K562 (cell line): ENCODE results near the gene MBD6. TPM values are rescaled to one million over a fixed set of nuclear protein-coding genes. Genes with fewer than 3 reads are reported as not detected.

Experiments
- ATAC-seq: fragments of 200-7000 bp; cut with Tn5 transposase; 3 replicates; pipeline ENCODE4 v1.9.1; 2020; ENCODE audit warnings: moderate library complexity
- BruUV-seq: library from RNA; stranded (reverse); fragments of 400-500 nt; replicated peaks from 2 replicates; lab custom pipeline; 2021; lab: Mats Ljungman, UMichigan
- CTCF ChIA-PET: fragments of 300-600 bp; formaldehyde crosslinking; extraction: SDS; loops from one replicate; lab custom pipeline; 2021; ENCODE audit warnings: low intra/inter-chr PET ratio; lab: Yijun Ruan, JAX
- POLR2A ChIA-PET: fragments of 300-600, 350-650 bp; sonication (Branson Sonifier 250); formaldehyde crosslinking; extraction: SDS; loops from one replicate; lab custom pipeline; 2021; ENCODE audit warnings: antibody characterized with exemption, inconsistent platforms; lab: Yijun Ruan, JAX
- DNase-seq, 4 experiments: peaks; one replicate each; pipeline versions ENCODE4 v3.0.0 to v3.0.0-alpha.2; 2011 to 2018; ENCODE audit warnings: low spot score in 3 of 4, mixed read lengths in 3 of 4; ENCODE audit errors: extremely low read depth in 1 of 4
- FAIRE-seq: peaks from 2 replicates; lab custom pipeline; 2011; peaks lifted over from hg19 to GRCh38; lab: Jason Lieb, UNC
- H2AFZ ChIP-seq: 2 replicates; pipeline ENCODE4 v1.6.0; 2011; ENCODE audit warnings: low read depth, low read length, control low read depth, inconsistent platforms
- H3K27ac ChIP-seq: fragments of 200-600 bp; 3 replicates; pipeline ENCODE4 v1.8.0; 2011; ENCODE audit warnings: low read depth, mild to moderate bottlenecking, control low read depth, inconsistent platforms, low read length, moderate library complexity, mixed read lengths; ENCODE audit errors: extremely low read depth
- H3K27me3 ChIP-seq, 2 experiments: fragments of 300-600 bp in 1 of 2; 2 replicates in 1 of 2; 3 replicates in 1 of 2; pipeline versions ENCODE4 v1.6.0 to v1.8.0; 2011; ENCODE audit warnings: inconsistent platforms in 2 of 2, low read length in 2 of 2, mild to moderate bottlenecking in 1 of 2, mixed read lengths in 1 of 2, moderate library complexity in 1 of 2; ENCODE audit not compliant: control insufficient read depth in 2 of 2, insufficient read depth in 2 of 2
- H3K36me3 ChIP-seq: fragments of 300-600 bp; 3 replicates; pipeline ENCODE4 v1.8.0; 2011; ENCODE audit warnings: mild to moderate bottlenecking, low read length, inconsistent platforms; ENCODE audit not compliant: control insufficient read depth, insufficient read depth
- H3K4me1 ChIP-seq, 2 experiments: fragments of 200-600 bp in 1 of 2; replicated peaks in 1 of 2; 2 replicates in 1 of 2; 3 replicates in 1 of 2; pipeline versions ENCODE4 v1.5.1 to v1.8.0; 2011; ENCODE audit warnings: inconsistent platforms in 2 of 2, low read length in 2 of 2, mild to moderate bottlenecking in 1 of 2, mixed read lengths in 1 of 2, moderate library complexity in 1 of 2; ENCODE audit not compliant: control insufficient read depth in 2 of 2, insufficient read depth in 2 of 2
- H3K4me2 ChIP-seq: 2 replicates; pipeline ENCODE4 v1.6.1; 2011; ENCODE audit warnings: low read length, control low read depth, inconsistent platforms, mixed read lengths; ENCODE audit not compliant: insufficient read depth
- H3K4me3 ChIP-seq: fragments of 200-600 bp; sonication (generic), shearing (Covaris generic); 2 replicates; pipeline ENCODE4 v1.5.1; 2016; ENCODE audit warnings: control low read depth, inconsistent platforms
- H3K79me2 ChIP-seq: fragments of 200-600 bp; 3 replicates; pipeline ENCODE4 v1.8.0; 2011; ENCODE audit warnings: low read length, inconsistent platforms; ENCODE audit not compliant: control insufficient read depth, insufficient read depth
- H3K9ac ChIP-seq, 2 experiments: 2 replicates each; pipeline versions ENCODE4 v1.6.0 to v1.6.1; 2011; ENCODE audit warnings: low read depth in 2 of 2, low read length in 2 of 2, control low read depth in 1 of 2, inconsistent platforms in 1 of 2, mild to moderate bottlenecking in 1 of 2, mixed read lengths in 1 of 2; ENCODE audit not compliant: insufficient read depth in 1 of 2
- H3K9me1 ChIP-seq: one replicate; pipeline ENCODE4 v1.6.0; 2011; ENCODE audit warnings: inconsistent platforms, mild to moderate bottlenecking, low read length, moderate library complexity; ENCODE audit not compliant: control insufficient read depth, insufficient read depth
- H3K9me3 ChIP-seq: replicated peaks from 2 replicates; pipeline ENCODE4 v1.5.1; 2011; ENCODE audit warnings: low read depth, low read length, inconsistent platforms; ENCODE audit not compliant: control insufficient read depth, insufficient read depth
- H4K20me1 ChIP-seq: replicated peaks from 2 replicates; pipeline ENCODE4 v1.6.1; 2011; ENCODE audit warnings: low read length, inconsistent platforms, mixed read lengths; ENCODE audit not compliant: control insufficient read depth, insufficient read depth
- HDAC3 ChIP-seq: fragments of 450-650 bp; IDR thresholded peaks from 2 replicates; pipeline ENCODE4 v1.6.1; 2018; ENCODE audit warnings: borderline replicate concordance, mild to moderate bottlenecking, moderate library complexity; ENCODE audit not compliant: partially characterized antibody
- HMGXB4 ChIP-seq: sonication (generic); formaldehyde crosslinking; IDR thresholded peaks from 2 replicates; pipeline ENCODE4 v1.8.1; 2023; ENCODE audit warnings: mild to moderate bottlenecking, missing genetic modification reagents
- IRF1 ChIP-seq: sonication (generic); formaldehyde crosslinking; IDR thresholded peaks from 2 replicates; pipeline ENCODE4 v1.8.0; 2022; ENCODE audit warnings: missing genetic modification reagents, mild to moderate bottlenecking, borderline replicate concordance
- KHSRP ChIP-seq: fragments of 450-650 bp; IDR thresholded peaks from 2 replicates; pipeline ENCODE4 v1.6.1; 2017
- KLF10 ChIP-seq: fragments of 250-450 bp; sonication (Bioruptor Pico); IDR thresholded peaks from 2 replicates; pipeline ENCODE4 v1.6.1; 2021; ENCODE audit warnings: matching md5 sums
- MECOM ChIP-seq: fragments of 250-450 bp; sonication (Bioruptor Pico); IDR thresholded peaks from 2 replicates; pipeline ENCODE4 v1.8.0; 2022; ENCODE audit warnings: inconsistent platforms
- NFYB ChIP-seq: IDR thresholded peaks from 2 replicates; pipeline ENCODE4 v1.6.1; 2011; ENCODE audit warnings: mild to moderate bottlenecking, moderate library complexity; ENCODE audit not compliant: insufficient read length; ENCODE audit errors: extremely low read depth
- POLR2B ChIP-seq: fragments of 450-650 bp; IDR thresholded peaks from 2 replicates; pipeline ENCODE4 v1.6.1; 2018; ENCODE audit warnings: low read depth; ENCODE audit not compliant: partially characterized antibody
- SMARCE1 ChIP-seq: fragments of 450-650 bp; IDR thresholded peaks from 2 replicates; pipeline ENCODE4 v1.7.1; 2016; ENCODE audit warnings: mild to moderate bottlenecking
- TAF7 ChIP-seq: fragments of 450-650 bp; IDR thresholded peaks from 2 replicates; pipeline ENCODE4 v1.6.1; 2016; ENCODE audit warnings: missing genetic modification characterization, missing compliant biosample characterization
- U2AF1 ChIP-seq: fragments of 200-400 bp; formaldehyde crosslinking; optimal IDR thresholded peaks from 2 replicates; pipeline ENCODE3; 2017; ENCODE audit warnings: mild to moderate bottlenecking, low read depth, low read length, moderate library complexity
- U2AF2 ChIP-seq: fragments of 200-400 bp; formaldehyde crosslinking; optimal IDR thresholded peaks from 2 replicates; pipeline ENCODE3; 2017; ENCODE audit warnings: low read depth, mild to moderate bottlenecking, low read length
- WHSC1 ChIP-seq: IDR thresholded peaks from one replicate; pipeline ENCODE4 v1.6.1; 2012; ENCODE audit warnings: low read length, control low read depth, inconsistent platforms
- ZNF444 ChIP-seq: fragments of 250-450 bp; sonication (Bioruptor Pico); IDR thresholded peaks from 2 replicates; pipeline ENCODE4 v1.4.0; 2020; ENCODE audit warnings: mild to moderate bottlenecking, moderate library complexity
- ZNF76 ChIP-seq: fragments of 250-450 bp; sonication (Bioruptor Pico); IDR thresholded peaks from 2 replicates; pipeline ENCODE4 v1.4.0; 2020; ENCODE audit warnings: mild to moderate bottlenecking, moderate library complexity, borderline replicate concordance
- WGBS: fragments of 100-300 bp; shearing (Covaris generic); methylation state at CpG from one replicate; pipeline ENCODE4 v1.1.6; 2016; ENCODE audit warnings: low coverage, mixed read lengths; ENCODE audit not compliant: insufficient coverage; ENCODE audit errors: missing lambda C conversion rate; 5-methylcytosine and 5-hydroxymethylcytosine counted together
- in situ Hi-C: fragments of 300-500 bp; cut with MboI; formaldehyde crosslinking; loops from 4 replicates; pipeline ENCODE4 v1.15.0; 2018; ENCODE audit warnings: inconsistent platforms, mixed read lengths
- intact Hi-C: fragments of 100-400 bp; cut with micrococcal nuclease; formaldehyde crosslinking; loops from 2 replicates; pipeline ENCODE4 v1.14.2; 2022
- polyA plus RNA-seq, 8 experiments: library from polyadenylated mRNA; depleted of rRNA in 4 of 8; stranded (reverse) in 5 of 8; unstranded in 3 of 8; fragments of >200 nt; fragmentation: Nextera tagmentation in 2 of 8; fragmentation: Illumina TruSeq in 1 of 8; extraction: Ambion mirVana in 2 of 8; extraction: Trizol in 1 of 8; gene quantifications; 2 replicates each; pipeline versions ENCODE4 v1.2.1 to v1.2.3, GENCODE V29; 2011 to 2014; ENCODE audit warnings: inconsistent platforms in 1 of 8, missing spikeins in 1 of 8
- total RNA-seq, 7 experiments: library from RNA; depleted of rRNA in 6 of 7; stranded (reverse); fragments of >200 nt in 6 of 7; fragmentation: Illumina TruSeq in 2 of 7; extraction: Trizol in 2 of 7; gene quantifications; 2 replicates each; pipeline versions ENCODE4 v1.2.1 to v1.2.3, GENCODE V29; 2011 to 2021; ENCODE audit warnings: low replicate concordance in 1 of 7
- TF ChIP-seq, protein P1 (sequence below): sonication (generic); formaldehyde crosslinking; IDR thresholded peaks from 2 replicates; pipeline ENCODE4 v1.8.1; 2022; ENCODE audit warnings: missing genetic modification reagents

The MBD6 gene
- total and polyA plus RNA-seq, 9 of the 15 experiments (the other 6 are each of a cell fraction or from before 2014, with no cell fraction given): 2.0 to 54.8 (median 3.8) TPM

DNA sequence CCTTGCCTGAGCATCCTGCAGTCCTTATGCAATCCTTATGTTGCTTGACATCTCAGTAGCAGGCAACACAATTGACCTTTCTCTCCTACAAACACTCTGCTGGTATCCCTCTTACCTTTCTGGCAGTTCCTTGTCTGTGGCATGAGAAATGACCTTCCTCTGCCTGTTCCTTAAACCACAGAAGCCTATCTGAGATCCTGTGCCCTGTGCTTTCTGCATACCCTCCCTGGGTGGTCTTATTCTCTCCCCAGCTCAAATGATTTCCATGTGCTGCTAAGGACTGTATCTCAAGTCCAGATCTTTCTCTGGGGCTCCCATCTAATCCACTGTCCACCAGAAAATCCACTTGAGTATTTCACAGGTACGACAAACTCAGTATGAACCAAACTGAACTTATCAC is 41.0 kb upstream of the MBD6 start:
- Histone ChIP-seq H3K36me3 (no peaks in the 10 kb centered on the region), H3K9me1 (no peaks in the 10 kb centered on the region), H3K4me3 (no peak overlapping the region), H2AFZ (peak overlapping the region; percentile 37), H3K79me2 (no peaks in the 10 kb centered on the region), H4K20me1 (no peaks in the 10 kb centered on the region), H3K9me3 (no peaks in the 10 kb centered on the region), H3K27me3 (no peaks in the 10 kb centered on the region), H3K4me1 (peaks cover 25 to 27% of the 10 kb centered on the region in 2 experiments), H3K27ac (no peak overlapping the region), H3K9ac (no peak overlapping the region), H3K4me2 (no peak overlapping the region)
- FAIRE-seq (no peak), DNase-seq (no peak), ATAC-seq (no peak)
- intact Hi-C loops: no loop called here
- in situ Hi-C loops: no loop called here
- 53% methylated on average over 1 of the region's 1 CpG for WGBS
- BruUV-seq: no TSS peak
- CTCF ChIA-PET: no interaction called here
- POLR2A ChIA-PET: interaction anchor here (0.9 to 2.7 kb wide), 4 partner anchors 10 to 36 kb away, joined by 3 to 10 read pairs (median 4); partner anchors contain the start of gene INHBE
- TF ChIP-seq IRF1 (no peak), KHSRP (no peak), U2AF2 (no peak), ZNF76 (CRISPR knock-in tag) (no peak), MECOM (no peak), POLR2B (no peak), SMARCE1 (no peak), KLF10 (CRISPR knock-in tag) (no peak), HDAC3 (no peak), HMGXB4 (CRISPR knock-in tag) (no peak), U2AF1 (no peak), TAF7 (no peak), ZNF444 (CRISPR knock-in tag) (no peak), WHSC1 (no peak), NFYB (no peak)
- TF ChIP-seq, protein P1, sequence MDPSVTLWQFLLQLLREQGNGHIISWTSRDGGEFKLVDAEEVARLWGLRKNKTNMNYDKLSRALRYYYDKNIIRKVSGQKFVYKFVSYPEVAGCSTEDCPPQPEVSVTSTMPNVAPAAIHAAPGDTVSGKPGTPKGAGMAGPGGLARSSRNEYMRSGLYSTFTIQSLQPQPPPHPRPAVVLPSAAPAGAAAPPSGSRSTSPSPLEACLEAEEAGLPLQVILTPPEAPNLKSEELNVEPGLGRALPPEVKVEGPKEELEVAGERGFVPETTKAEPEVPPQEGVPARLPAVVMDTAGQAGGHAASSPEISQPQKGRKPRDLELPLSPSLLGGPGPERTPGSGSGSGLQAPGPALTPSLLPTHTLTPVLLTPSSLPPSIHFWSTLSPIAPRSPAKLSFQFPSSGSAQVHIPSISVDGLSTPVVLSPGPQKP (CRISPR knock-in tag): no peak
- TF ChIP-seq, all 486 proteins: peak for 0
